HG02840 (cell line): Measurements from ENCODE around the gene TOP3A.
"Not testable (repeated sequence)": the region's sequence is repeated elsewhere in the genome, so short reads cannot be mapped to it uniquely, and the experiment has no call there.

Experiments used
- ATAC-seq: cut with Tn5 transposase; IDR thresholded peaks from one replicate; pipeline ENCODE4 v1.9.1; 2021; ENCODE audit warnings: mild to moderate bottlenecking, moderate library complexity, moderate number of reproducible peaks; ENCODE audit not compliant: unreplicated experiment, low FRiP score

Gene TOP3A

DNA sequence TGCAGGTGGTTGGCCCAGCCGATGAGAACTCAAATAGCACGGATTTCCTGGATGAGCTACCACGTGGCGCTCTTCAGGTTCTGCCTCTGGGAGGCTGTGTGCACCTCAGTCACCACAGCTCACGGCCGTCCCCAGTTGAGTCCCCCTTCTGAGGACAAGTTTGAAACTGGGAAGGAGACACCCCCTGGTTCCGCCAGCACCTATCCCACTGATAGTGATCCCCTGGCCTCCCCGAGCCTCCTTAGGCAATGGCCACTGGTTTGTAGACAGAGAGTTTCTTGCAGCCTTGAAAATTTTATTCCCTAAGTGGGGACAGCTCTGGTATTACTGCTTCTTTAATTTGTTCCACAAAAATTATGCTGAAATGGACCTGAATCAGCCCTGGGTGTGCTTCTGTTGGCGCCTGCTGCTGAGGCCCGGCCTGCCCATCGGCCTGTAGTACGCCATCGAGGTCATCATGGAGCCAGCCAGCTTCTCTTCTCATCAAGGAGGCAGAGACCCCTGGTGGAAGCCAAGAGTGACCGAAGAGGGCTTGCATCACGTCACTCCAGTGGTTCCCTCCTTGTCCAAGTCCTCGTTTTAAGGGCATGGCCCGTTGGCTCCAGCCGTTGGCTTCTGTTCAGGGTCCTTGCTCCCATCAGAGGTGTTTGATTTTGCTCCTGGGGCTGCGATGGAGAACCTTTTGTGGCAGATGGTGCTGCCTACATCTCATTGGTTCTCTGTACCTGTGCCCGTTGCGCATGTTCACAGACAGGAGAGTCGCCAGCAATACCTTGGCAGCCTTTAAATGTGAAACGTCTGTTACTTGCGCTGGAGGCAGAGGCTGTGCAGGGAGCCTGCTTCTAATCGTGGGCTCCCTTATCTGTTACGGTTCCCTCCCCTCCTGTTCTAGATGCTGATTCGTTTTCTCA, 9.6 kb upstream of the TOP3A start:
- ATAC-seq, result no peak

DNA sequence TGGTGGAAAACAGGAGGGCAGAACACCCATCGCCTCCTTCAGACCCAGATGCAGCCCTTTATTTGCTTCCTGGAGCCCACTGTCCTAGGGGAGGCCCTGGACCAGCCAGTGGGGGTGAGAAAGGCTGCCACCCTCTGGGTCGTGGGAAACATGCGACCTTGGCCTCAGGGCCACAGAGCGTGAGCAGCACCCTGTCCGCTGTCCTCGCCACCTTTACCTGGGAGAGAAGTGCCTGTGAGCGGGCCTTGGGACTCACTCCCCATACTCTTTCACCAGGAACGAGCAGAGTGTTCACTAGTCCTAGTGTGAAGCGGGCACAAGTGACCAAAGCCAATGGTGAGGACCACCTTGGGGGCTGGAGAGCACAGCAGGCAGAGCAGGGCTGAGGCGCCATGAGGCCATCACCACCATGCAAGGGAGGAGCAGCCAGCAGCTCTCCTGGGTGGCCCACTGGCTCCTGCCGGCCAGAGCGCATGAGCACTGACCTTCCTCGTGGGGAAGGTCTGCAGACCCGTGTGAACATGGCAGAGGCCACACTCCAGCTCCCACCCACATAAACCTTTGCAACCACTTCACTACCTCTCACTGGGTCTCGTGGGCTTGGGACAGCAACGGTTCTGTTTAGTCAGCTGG, 8.8 kb upstream of the TOP3A start:
- ATAC-seq, result no peak

DNA sequence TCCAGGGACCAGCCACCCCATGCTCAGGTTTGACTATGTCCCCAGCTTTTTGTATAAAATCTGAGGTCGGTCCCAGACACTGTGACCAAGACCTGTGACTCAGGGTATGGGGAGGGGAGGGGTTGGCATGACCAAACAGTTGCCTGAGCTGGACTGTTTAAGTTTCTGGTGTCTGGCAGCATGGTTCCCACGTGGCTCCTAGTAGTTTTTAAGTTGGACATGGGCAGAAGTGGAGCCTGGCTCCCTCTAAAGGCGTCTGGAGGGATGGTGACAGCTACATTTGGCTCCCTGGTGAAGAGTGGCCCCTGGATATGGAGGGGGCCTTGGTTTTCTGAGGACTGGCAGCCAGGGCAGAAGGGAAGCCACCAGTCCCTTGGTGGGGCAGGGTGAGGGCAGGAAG, 8.2 kb upstream of the TOP3A start:
- ATAC-seq, result no peak

DNA sequence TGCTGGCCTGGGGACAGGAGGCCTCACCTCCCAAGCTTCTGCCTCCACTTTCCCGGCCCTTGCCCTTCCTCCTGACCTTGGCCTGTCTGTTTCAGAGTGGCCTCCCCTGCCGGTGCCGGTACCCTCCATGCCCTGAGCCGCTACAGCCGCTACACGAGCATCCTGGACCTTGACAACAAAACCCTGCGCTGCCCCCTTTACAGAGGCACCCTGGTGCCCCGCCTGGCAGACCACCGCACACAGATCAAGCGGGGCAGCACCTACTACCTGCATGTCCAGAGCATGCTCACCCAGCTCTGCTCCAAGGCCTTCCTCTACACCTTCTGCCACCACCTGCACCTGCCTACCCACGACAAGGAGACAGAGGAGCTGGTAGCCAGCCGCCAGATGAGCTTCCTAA, 7.7 kb upstream of the TOP3A start:
- no peak for ATAC-seq

DNA sequence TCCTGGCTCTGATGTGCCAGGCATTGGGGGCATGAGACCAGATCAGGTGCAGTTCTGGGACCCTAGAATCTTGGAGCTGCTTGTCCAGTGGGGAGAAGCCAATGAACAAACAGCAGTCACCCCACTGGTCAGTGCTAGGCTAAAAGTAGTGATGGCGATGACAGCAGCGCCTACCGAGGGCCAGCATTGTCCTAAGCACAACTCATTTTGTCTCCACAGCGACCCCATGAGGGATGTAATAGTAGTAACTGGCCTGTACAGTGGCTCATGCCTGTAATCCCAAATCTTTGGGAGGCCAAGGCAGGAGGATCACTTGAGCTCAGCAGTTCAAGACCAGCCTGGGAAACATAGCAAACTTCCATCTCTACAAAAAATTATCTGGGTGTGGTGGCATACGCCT, 6.5 kb upstream of the TOP3A start:
- ATAC-seq, result no peak

DNA sequence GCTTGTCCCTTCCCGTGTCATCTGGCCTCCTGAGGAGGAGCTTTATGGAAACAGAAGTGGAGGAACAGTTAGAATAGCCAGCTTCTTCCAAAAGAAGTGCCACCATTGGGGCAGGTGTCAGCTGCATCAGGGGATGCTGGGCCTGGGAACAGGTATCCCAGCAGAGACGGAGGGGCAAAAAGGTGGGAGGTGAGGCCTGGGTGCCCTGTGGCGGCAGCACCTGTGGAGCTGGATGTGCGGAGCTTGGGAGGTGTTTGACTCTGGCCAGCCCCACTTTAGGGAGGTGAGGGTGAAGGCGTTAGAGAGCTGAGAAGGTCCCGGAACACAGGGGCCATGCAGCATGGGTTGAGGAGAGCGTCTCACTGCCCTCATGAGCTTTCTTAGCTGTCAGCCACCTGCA, 5.5 kb upstream of the TOP3A start:
- ATAC-seq, result no peak

DNA sequence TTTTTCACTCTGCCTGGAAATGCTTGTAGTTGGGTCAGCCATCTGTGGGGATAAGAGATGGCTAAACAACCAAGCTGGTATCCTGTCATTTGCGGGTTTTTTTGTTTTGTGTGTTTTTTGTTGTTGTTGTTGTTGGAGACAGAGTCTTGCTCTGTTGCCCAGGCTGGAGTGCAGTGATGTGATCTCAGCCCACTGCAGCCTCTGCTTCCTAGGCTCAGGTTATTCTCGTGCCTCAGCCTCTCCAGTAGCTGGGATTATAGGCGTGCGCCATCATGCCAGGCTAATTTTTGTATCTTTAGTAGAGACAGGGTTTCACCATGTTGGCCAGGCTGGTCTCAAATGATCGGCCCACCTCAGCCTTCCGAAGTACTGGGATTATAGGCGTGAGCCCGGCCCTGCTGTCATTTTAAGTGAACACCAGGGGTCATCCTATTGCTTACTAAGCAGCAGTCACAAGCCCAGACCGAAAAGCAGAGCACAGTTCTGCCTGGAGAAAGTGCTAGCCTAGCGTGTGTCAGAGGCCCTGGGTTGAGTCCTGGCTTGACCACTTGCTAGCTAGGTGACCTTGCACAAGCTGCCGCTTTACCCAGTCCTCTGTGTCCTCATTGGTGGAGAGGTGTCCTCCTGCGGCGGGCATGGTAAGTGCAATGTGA, 4.9 kb upstream of the TOP3A start:
- ATAC-seq, result no peak

DNA sequence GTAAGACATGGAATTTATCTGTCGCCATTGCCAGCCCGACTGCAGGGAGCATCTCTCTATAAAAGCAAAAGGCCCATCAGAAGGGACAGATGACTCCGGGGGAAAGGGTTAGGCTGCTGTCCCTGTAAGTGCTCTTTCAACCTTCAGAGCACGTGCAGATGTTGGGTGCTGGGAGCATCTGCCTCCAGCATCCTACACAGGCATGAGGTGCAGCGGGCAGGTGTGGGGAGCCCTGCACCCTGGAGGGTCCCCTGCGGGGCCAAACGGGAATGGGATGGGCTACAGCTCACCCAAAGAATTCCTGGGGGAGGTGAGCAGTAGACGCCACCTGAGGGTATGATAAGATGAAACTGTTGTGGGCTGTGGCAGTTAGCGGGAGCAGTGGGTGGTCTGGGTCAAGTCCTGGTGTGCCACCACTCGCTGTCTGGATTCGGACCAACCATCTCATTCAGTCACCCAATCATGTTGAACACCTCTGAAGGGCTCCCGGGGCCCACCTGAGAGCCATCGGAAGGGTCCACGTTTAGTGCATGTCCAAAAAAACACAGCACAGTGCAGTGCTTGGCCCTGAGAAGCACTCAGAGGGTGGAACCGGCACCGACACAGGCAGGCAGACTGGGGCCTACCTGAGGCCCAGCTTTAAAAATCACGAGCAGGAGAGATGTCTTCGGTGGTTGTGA, 4.1 kb upstream of the TOP3A start:
- no peak for ATAC-seq

DNA sequence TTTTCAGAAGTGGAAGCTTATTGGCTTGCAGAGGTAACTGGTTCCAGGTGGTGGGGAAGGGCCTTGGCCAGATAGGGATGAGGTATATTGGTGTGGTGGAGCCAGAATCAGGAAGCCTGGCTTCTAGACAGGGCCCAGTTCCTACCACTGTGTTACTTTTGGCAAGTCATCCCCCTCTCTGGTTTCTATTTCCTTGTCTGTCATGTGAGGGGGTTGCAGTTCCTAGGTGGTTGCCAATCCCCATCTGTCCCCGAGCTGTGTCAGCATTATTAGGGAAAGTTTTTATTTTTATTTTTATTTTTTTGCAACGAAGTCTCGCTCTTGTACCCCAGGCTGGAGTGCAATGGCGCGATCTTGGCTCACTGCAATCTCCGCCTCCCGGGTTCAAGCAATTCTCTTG, 3.3 kb upstream of the TOP3A start:
- ATAC-seq, result no peak

DNA sequence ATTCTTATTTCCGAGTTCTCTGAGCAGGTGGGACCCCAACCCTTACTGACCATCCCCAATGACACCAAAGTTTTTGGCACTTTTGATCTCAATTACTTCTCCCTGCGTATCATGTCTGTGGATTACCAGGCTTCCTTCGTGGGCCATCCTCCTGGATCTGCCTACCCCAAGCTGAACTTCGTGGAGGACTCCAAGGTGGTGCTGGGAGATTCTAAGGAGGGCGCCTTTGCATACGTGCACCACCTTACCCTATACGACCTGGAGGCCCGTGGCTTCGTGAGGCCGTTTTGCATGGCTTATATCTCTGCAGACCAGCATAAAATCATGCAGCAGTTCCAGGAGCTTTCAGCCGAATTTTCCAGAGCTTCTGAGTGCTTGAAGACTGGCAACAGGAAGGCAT, 1.2 kb upstream of the TOP3A start:
- no peak for ATAC-seq

DNA sequence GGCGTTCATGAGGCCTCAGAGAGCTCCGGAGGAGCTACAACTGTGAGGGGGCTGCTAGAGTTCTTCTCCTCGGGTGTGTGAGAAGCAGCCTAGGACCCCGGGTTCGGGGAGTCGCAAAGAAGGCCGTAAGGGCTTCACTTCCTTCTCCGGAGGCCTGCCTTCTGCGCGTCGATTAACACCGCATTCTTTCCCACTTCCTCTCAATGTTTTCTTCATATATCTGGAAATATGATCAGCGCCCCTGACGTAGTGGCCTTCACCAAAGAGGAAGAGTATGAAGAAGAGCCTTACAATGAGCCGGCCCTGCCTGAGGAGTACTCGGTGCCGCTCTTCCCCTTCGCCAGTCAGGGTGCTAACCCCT, 748 bp upstream of the TOP3A start:
- no peak for ATAC-seq

DNA sequence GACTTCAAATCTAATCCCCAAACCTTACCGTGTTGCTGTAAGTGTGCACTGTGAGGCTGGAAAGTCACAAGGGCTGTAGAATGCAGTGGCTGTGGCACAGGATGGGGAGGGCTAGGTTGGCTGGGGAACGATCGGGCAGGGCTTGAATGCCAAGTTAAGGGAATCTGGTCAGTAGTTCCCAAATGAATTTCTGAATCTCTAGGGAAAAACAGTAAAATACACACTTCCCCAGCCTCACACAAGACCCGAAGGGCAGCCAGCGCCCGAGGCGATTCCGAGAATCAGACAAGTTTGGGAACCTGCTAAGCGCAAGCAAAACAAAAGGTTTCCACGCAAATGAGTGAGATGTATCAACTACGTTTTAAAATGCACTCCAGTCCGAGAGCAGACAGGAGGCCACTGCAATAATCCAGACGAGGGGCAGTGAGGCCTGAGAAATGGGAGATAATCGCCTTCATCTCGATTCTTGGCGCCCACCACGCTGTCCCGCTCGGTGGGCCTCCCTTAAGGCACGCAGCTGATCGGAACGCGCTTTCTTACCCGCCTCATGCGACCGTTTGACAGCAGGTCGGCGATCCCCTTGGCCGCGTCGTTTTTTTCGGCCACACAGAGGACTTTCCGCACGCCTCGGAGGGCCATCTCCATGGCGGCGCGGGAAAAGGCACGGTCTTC, 599 bp downstream of the TOP3A start:
- peak; percentile 11 for ATAC-seq

DNA sequence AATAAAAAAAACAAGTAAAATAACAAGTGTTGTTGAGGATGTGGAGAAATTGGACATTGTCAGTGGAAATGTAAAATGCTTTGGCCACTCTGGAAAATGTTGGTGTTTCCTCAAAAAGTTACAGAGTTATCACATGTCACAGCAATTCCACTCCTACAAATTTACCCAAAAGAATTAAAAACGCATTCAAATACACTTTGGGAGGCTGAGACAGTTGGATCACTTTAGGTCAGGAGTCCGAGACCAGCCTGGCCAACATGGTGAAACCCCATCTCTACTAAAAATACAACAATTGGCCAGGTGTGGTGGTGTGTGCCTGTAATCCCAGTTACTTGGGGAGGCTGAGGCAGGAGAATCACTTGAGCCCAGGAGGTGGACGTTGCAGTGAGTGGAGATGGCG, 5.6 kb downstream of the TOP3A start:
- no peak for ATAC-seq

DNA sequence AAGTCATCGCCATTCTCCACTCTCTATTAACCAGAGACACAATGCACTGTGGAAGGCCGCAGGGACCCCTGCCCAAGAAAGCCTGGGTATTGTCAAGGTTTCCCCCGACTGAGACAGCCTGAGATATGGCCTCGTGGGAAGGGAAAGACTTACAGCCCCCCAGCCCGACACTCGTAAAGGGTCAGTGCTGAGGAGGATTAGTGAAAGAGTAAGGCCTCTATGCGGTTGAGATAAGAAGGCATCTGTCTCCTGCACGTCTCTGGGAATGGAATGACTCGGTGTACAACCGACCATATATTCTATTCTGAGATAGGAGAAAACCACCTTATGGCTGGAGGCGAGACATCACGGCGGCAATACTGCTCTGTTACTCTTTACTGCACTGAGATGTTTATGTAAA, 11.6 kb downstream of the TOP3A start:
- not testable (repeated sequence) for ATAC-seq

DNA sequence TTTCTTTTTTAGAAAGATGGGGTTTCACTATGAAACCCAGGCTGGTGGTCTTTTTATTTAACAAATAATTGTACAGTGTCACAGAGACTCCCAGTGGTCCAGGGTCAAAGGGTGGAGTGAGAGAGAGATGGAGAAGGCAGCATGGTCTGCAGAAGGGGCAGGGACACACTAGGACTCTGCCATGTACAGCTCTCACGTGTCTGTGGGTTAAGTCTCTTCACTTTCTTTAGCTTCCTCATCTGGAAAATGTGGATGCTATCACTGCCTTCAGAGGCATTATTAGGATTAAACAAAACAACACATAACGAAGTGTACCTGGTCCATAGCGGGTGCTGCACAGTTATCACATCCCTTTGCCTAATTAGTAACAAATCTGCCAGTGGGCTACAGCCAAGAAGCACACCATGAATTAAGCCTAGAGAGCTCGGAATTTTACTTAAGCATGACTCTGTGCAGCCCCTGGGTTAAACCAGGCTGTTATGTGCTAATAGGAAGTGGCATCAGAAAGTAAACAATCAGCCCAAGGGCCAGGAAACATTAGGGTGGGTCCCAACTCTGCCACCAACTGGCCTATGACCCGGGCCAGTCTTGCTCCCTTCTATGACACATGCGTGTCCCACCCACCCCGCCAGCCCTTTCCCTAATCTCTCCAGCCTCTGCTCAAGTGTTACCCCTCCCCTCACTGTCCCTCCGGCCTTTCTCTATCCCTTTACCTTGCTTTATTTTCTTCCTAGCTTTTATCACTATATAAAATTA, 13.9 kb downstream of the TOP3A start:
- no peak for ATAC-seq

DNA sequence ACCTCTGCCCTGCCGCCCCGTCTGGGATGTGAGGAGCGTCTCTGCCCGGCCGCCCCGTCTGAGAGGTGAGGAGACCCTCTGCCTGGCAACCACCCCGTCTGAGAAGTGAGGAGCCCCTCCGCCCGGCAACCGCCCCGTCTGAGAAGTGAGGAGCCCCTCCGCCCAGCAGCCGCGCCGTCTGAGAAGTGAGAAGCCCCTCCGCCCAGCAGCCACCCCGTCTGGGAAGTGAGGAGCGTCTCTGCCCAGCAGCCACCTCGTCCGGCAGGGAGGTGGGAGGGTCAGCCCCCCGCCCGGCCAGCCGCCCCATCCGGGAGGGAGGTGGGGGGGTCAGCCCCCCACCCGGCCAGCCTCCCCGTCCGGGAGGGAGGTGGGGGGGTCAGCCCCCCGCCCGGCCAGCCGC, 16.7 kb downstream of the TOP3A start:
- ATAC-seq, result not testable (repeated sequence)

DNA sequence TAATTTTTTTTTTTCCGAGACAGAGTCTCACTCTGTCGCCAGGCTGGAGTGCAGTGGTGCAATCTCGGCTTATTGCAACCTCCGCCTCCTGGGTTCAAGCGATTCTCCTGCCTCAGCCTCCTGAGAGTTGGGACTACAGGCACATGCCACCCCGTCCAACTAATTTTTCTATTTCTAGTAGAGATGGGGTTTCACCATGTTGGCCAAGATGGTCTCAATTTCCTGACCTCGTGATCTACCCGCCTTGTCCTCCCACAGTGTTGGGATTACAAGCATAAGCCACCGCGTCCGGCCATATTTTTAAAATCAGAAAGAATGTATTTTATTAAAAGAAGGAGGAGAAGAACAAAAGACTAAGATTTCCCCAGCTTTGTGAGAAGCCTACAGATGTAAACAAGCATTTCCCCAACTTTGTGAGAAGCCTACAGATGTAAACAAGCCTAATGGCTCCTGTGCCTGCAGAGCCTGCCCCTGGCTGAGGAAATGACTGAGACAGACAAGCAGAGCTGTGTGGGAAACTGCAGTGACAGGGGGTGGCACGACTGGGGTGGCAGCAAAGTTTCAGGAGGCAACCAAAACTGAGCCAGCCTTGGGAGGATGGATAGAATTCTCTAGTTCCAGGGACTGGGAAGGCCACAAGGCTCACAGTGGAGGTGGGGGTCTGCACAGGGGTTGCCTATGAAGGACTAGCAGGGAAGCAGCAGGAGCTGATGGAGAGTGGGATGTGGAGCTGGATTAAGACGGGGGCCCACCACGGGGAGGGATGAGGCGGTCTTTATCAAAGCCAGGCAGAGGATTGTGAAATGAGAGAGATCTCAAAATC, 22.9 kb downstream of the TOP3A start:
- no peak for ATAC-seq

DNA sequence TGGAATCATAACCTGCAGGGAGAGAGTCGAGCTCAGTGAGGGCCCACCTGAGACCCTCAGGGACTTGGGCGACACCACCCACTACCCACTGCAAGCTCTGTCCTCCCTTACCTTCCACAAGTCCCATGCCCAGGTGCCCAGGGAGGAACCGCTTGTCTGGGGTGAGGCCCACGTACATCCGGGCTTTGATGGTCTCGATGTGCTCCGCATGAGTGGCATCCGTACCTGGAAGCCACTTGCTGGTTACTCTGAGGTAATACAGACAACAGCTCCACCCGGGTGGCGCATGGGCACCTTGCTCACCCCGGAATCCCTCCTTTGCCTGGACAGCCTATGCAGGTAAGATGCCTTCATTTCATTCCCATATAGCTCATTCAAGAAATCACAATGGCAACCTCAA, 29.5 kb downstream of the TOP3A start:
- no peak for ATAC-seq

DNA sequence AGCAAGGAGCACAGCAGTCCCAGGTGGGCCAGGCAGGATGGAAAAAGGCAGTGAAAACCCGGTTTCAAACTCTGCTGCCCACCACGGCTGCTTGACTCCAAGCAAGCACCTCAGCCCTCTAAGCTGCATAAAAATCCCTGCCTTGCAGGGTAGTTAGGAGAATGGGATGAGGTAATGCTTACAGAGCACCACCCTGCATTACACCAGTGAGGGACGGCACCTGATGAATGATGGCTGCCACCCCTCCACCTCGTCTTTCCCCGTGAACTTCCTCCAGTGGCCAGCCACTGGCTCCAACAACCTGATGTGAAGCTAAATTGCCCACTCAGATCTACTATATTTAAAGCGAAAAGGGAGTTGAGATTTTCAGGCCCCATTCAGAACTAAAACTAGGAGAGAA, 33.0 kb downstream of the TOP3A start:
- ATAC-seq, result no peak
